ENCODE measurements around the gene ATP6V1G1.

DNA sequence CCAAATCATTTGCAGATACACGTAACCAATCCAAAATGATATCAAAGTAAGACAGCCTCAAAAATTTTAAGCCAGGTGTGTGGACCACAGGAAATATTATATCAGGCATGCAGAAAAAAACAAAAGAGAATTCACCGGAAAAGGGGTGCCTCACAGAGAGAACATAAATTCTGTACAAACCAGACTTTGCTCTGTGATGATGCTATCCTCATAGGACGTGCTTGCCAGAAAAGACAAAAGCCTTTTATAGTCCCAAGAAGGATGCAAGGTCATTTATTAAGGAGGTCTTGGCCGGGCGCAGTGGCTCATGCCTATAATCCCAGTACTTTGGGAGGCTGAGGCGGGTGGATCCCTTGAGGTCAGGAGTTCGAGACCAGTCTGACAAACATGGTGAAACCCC lies 16.8 kb upstream of the ATP6V1G1 start:
- TF ChIP-seq, protein P1, sequence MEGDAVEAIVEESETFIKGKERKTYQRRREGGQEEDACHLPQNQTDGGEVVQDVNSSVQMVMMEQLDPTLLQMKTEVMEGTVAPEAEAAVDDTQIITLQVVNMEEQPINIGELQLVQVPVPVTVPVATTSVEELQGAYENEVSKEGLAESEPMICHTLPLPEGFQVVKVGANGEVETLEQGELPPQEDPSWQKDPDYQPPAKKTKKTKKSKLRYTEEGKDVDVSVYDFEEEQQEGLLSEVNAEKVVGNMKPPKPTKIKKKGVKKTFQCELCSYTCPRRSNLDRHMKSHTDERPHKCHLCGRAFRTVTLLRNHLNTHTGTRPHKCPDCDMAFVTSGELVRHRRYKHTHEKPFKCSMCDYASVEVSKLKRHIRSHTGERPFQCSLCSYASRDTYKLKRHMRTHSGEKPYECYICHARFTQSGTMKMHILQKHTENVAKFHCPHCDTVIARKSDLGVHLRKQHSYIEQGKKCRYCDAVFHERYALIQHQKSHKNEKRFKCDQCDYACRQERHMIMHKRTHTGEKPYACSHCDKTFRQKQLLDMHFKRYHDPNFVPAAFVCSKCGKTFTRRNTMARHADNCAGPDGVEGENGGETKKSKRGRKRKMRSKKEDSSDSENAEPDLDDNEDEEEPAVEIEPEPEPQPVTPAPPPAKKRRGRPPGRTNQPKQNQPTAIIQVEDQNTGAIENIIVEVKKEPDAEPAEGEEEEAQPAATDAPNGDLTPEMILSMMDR (IDR thresholded peaks at IDR 0.05): no peak
- TF ChIP-seq EP300 (IDR thresholded peaks at IDR 0.05): no peak
- no peak for TF ChIP-seq POLR2AphosphoS5 (IDR thresholded peaks at IDR 0.05)
- no peak for TF ChIP-seq POLR2A (IDR thresholded peaks at IDR 0.05)

Data from upper lobe of left lung (tissue), 4 donors.